Activated T-cell treated with anti-CD3 and anti-CD28 coated beads for 48 hours (primary cell): ENCODE measurements around the gene KRTCAP2.
"Not testable (repeated sequence)": the region's sequence is repeated elsewhere in the genome, so short reads cannot be mapped to it uniquely, and the experiment has no call there.

Source experiments
- DNase-seq: peaks from one replicate; pipeline ENCODE4 v3.0.0-alpha.2; 2020; ENCODE audit warnings: low read depth

KRTCAP2 gene

GRCh38 chr1:155168456-155169210, 4.5 kb downstream of the KRTCAP2 start:
- DNase-seq: no peak

GRCh38 chr1:155168105-155168445, 5.0 kb downstream of the KRTCAP2 start:
- not testable (repeated sequence) for DNase-seq

GRCh38 chr1:155167166-155168104, 5.7 kb downstream of the KRTCAP2 start:
- DNase-seq: peak; percentile 82

GRCh38 chr1:155166471-155167165, 6.5 kb downstream of the KRTCAP2 start:
- no peak for DNase-seq

GRCh38 chr1:155166051-155166470, 7.0 kb downstream of the KRTCAP2 start:
- no peak for DNase-seq

GRCh38 chr1:155164625-155165024, 8.5 kb downstream of the KRTCAP2 start:
- not testable (repeated sequence) for DNase-seq

- not testable (repeated sequence) for DNase-seq
Observed at GRCh38 chr1:155163785-155164184, 9.3 kb downstream of the KRTCAP2 start.

- not testable (repeated sequence) for DNase-seq
Observed at GRCh38 chr1:155162631-155163030, 10.5 kb downstream of the KRTCAP2 start.

- DNase-seq: no peak
Observed at GRCh38 chr1:155160128-155160527, 13.0 kb downstream of the KRTCAP2 start.

GRCh38 chr1:155158991-155159390, 14.1 kb downstream of the KRTCAP2 start:
- DNase-seq: no peak

GRCh38 chr1:155155996-155156643, 17.0 kb downstream of the KRTCAP2 start:
- DNase-seq: not testable (repeated sequence)

GRCh38 chr1:155145491-155145890, 27.6 kb downstream of the KRTCAP2 start:
- no peak for DNase-seq

GRCh38 chr1:155141749-155142148, 31.4 kb downstream of the KRTCAP2 start:
- no peak for DNase-seq

GRCh38 chr1:155140630-155140953, 32.5 kb downstream of the KRTCAP2 start:
- DNase-seq: no peak

GRCh38 chr1:155139895-155140629, 33.0 kb downstream of the KRTCAP2 start, which contains the start of gene DPM3:
Gene DPM3, minus strand, starts transcription at chr1:155140531. Its CDS starts 291 bp downstream, at chr1:155140240.
- DNase-seq: peak; percentile 85

GRCh38 chr1:155137154-155137949, 35.8 kb downstream of the KRTCAP2 start:
- DNase-seq: no peak

GRCh38 chr1:155136748-155137147, 36.4 kb downstream of the KRTCAP2 start:
- DNase-seq: no peak

GRCh38 chr1:155135415-155136028, 37.6 kb downstream of the KRTCAP2 start, which contains the start of gene SLC50A1:
Gene SLC50A1, plus strand, starts transcription at chr1:155135852. Its CDS starts 60 bp downstream, at chr1:155135912.
- peak; percentile 94 for DNase-seq

GRCh38 chr1:155134880-155135414, 38.2 kb downstream of the KRTCAP2 start:
- peak; percentile 76 for DNase-seq
